Heart left ventricle (tissue), 13 donors: ENCODE data around the gene KCTD17.

ENCODE experiments used
- CTCF ChIP-seq, 12 donors: fragments of 200-600 bp; sonication (generic) in 4 of 12; IDR thresholded peaks; one replicate each; pipeline versions ENCODE4 v1.5.0 to v1.8.0; 2018 to 2022; ENCODE audit warnings: antibody characterized with exemption in 12 of 12, mild to moderate bottlenecking in 5 of 12
- POLR2A ChIP-seq, 2 donors: fragments of 450-650 bp; IDR thresholded peaks; one replicate each; pipeline ENCODE4 v1.6.1; 2017; ENCODE audit warnings: antibody characterized with exemption in 2 of 2, mild to moderate bottlenecking in 2 of 2, moderate library complexity in 2 of 2
- donor health status: ischemic (EF 13 %, LVEDD 7.1; RV severe dilation, severe dysfunction).
- donor health status: DM: no; HTN: yes; CAD: no.
- donor health status: DM: no; HTN: no; CAD: no.
- donor health status: ischemic (EF 25% LVEDD 6.9; RV normal size, moderate dysfunction).
- donor health status: ischemic (EF 25% LVEDD 5.7; RV mildly dilated, moderate dysfunction).
- donor health status: ischemic (EF 35%, LVEDD 5.7; RV mildly dilated, moderate dysfunction).
- donor health status: nonischemic (EF 11% LVEDD 7.7; RV severe dilation, severe dysfunction).
- donor health status: DM: yes; HTN: yes; CAD: no.
- donor health status: PGD.
- donor health status: ischemic (EF 29% LVEDD 5.4; RV normal size, mild dysfunction).
- donor health status: nonischemic (EF 23%, LVEDD 6.1; RV moderate dilation, normal function).

- TF ChIP-seq CTCF (IDR thresholded peaks at IDR 0.05) (peak in 1 of 12 donors; percentile 8), POLR2A (IDR thresholded peaks at IDR 0.05) (no peak)
Observed at GRCh38 chr22:37098976-37099591, 47.5 kb downstream of the KCTD17 start.
